ENCODE results near the gene FBXL17.

GRCh38 chr5:108101821-108102220 lies 280.1 kb downstream of the FBXL17 start:
- TF ChIP-seq CTCF (conservative IDR thresholded peaks at IDR 0.05; ENCODE audit: low read length) (no peak), EZH2phosphoT487 (IDR thresholded peaks at IDR 0.05; ENCODE audit: borderline replicate concordance) (no peak)
